Germinal center (tissue), 1 donor: Measurements from ENCODE around the gene AKAP1.

Experiments used
- DNase-seq: peaks from one replicate; pipeline ENCODE4 v3.0.0; 2012; ENCODE audit warnings: mixed read lengths, low spot score

The AKAP1 gene

DNA sequence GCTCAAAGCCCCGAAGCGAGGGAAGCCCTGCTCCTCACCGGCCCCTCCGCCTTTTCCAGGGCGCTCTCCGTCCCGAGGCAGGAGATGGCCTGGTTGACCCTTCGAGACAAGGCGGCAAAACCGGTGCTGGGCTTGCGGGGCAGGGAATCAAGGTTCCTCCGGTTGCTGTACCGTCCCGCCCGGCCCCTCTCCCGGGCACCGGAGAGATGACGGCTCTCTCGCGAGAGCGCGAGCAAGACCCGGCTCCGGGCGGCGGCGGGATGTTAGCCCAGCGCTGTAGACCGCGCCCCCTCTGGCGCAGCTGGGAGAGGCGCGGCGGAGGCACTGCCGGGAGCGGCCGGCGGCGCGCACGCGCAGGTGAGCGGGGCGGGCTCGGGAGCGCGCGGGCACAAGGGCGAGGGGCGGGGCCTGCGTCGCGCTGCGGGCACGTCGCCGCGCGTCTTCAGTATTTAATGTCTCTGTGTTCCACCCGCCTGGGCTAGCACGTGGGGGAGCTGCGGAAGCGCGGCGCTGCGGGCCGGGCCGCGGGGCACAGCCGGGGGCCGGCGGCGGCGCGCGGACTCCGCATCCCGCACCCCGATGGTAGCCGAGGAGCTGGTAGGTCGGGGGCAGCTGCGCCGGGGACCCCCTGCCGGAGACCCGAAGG, at the start of gene AKAP1:
AKAP1 (plus strand) TSS at position 445 of the 646 bp plus-strand sequence. CDS start 20,219 bp downstream, outside the sequence.
- peak; percentile 100 for DNase-seq

DNA sequence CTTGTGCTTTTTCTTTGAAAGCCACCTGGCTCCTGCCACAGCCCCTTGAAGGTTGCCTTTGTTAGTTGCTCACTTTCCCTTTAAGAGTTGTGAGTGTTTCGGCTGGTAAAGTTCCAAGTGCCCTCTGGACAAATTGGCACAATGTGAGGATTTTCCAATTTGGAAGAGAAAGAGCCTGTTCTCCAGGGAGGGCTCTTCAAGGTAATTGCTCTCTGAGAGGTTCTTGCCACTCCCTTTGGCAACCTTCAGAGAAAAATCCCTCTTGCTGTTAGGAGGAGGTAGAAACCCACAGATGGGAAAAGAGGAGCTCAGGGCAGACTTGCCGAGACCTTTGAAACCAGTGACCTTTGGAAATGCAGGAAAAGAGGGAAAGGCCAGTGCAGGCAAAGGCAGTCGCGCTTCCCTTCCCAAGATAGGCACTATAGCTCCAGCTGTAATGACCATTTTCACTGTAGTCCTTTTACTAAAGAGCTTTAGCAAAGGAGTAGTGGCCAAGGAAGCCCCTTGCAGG, 49.0 kb upstream of the AKAP1 start:
- no peak for DNase-seq

GRCh38 chr17:57037411-57037810, 47.6 kb upstream of the AKAP1 start:
- DNase-seq: no peak

GRCh38 chr17:57038486-57038885, 46.6 kb upstream of the AKAP1 start:
- no peak for DNase-seq

DNA sequence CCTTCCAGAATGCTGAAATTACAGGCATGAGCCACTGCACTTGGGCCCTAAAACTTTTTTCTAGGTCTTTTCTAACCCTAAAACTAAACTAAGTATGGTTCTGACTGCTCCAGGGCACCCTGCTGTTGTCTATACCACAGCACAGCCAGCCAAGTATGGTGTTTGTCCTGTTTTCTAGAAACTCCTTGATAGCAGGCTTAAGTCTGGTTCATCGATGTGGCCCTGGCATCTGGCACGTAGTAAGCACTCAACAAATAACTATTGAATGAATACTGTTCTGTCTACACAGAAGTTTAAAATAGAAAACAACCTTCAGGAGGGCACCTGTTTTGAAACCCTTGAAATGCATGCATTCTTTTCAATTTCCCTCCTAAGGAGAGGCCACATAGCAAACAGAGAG, 44.5 kb upstream of the AKAP1 start:
- no peak for DNase-seq

GRCh38 chr17:57043276-57043675, 41.8 kb upstream of the AKAP1 start:
- no peak for DNase-seq

- DNase-seq: no peak
Measured at GRCh38 chr17:57044976-57045867, 39.8 kb upstream of the AKAP1 start.

DNA sequence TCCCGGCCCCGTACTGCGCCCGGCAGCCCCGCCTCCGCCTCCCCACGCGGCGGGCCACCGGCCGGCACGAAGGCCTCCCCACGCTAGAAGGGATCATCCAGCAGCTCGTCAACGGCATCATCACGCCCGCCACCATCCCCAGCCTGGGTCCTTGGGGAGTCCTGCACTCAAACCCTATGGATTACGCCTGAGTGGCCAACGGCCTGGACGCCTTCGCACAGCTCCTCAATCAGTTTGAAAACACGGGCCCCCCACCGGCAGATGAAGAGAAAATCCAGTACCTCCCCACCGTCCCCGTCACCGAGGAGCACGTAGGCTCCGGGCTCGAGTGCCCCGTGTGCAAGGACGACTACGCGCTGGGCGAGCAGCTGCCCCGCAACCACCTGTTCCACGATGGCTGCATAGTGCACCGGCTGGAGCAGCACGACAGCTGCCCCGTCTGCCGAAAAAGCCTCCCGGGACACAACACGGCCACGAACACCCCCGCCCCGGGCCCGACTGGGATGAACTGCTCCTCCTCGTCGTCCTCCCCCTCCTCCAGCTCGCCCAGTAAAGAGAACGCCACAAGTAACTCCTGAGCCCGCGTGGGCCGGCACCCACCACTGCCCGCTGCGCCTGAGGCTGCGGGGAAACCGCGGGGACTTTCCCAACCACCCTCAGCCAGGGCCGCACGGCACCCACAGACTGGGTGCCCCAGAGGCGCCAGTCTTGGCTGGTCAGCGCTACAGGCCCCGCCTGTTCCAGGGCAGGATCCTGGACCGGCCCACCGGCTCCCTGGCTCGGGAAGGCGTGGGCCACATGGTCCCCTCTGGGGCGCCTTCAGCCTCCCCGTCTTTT, 39.0 kb upstream of the AKAP1 start:
- DNase-seq: peak; percentile 60

DNA sequence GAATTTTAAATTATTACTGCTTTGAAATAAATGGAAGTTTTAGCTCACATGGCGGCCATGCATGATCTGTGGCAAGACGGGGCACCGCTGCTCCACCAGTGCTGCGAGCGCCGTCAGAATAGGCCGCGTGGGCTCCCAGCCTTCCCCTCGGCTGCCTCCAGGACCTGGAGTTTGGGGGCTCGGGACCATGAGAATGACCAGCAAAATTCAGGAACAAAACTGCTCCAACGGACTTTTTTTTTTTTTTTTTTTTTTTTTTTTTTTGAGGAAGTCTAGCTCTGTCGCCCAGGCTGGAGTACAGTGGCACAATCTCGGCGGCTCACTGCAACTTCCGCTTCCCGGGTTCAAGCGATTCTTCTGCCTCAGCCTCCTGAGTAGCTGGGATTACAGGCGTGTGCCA, 38.3 kb upstream of the AKAP1 start:
- no peak for DNase-seq

DNA sequence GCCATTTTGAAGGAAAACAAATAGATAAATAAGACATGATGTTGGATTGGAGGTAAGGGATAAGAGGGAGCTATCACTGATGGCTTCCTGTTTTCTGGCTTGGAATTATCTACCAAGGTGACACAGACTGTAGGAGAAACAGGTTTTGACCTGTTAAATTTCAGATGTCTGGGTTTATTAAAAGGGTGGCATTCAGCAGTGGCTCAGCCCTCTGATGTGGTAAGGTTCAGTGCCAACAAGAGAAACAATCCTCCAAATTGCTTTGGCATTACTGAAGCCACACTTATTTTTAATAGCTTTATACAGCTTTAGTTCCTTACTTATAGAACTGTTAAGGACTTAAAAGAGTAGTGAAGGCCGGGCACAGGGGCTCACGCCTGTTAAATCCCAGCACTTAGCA, 37.0 kb upstream of the AKAP1 start:
- DNase-seq: no peak

DNA sequence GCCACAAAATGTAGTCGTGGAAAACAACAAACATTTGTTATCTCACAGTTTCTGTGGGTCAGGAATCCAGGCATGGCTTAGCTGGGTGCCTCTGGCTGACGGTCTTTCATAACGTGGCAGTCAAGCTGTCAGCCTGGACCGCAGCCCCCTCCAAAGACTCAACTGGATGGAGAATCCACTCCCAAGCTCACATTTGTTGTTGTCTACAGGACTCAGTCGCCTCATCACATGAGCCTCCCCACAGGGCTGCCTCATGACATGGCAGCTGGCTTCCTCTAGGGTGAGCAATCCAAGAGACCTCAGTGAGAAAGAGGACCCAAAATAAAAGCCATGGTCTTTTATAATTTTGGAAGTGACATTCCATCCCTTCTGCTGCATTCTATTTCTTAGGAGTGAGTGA, 34.7 kb upstream of the AKAP1 start:
- DNase-seq: no peak

DNA sequence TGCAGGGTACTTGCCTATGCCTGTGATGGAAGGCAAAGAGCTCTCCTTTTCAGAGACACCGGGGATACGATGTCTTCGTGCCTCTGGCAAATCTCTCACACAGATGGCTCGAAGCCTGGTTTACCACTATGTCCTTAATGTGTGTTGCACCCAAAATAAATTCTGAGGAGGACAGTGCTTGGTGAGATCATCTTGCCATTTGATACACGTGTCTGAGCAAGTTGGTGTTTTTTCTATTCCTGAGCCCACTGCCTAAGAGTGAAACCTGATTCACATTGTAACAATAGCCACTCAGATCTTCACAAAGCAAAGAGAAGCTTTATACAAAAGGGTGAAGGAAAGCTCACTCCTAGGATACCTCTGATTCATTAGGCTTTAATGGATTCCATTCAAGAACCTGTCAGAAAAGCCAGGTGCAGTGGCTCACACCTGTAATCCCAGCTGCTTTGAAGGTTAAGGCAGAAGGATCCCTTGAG, 33.1 kb upstream of the AKAP1 start:
- no peak for DNase-seq

DNA sequence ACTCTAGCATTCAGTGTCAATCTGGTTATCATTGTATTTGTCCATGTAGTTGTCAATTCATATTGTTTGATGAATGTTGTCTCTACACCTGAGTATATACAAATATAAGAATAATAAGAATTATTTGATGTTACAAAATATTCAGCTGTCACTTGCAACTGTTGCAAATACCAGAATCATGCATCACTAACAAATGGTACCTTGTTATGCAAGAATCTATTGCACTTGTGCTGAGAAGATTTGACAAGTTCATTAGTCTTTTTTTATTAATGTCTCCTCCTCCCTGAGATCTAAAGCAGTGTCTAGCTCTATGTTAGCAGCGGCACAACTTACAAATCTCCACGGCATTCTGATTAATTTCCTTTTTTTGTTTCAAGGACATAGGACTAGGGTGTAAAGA, 22.2 kb upstream of the AKAP1 start:
- DNase-seq: no peak

- no peak for DNase-seq
Measured at GRCh38 chr17:57067162-57067561, 17.9 kb upstream of the AKAP1 start.

- no peak for DNase-seq
Measured at GRCh38 chr17:57067781-57068180, 17.3 kb upstream of the AKAP1 start.

DNA sequence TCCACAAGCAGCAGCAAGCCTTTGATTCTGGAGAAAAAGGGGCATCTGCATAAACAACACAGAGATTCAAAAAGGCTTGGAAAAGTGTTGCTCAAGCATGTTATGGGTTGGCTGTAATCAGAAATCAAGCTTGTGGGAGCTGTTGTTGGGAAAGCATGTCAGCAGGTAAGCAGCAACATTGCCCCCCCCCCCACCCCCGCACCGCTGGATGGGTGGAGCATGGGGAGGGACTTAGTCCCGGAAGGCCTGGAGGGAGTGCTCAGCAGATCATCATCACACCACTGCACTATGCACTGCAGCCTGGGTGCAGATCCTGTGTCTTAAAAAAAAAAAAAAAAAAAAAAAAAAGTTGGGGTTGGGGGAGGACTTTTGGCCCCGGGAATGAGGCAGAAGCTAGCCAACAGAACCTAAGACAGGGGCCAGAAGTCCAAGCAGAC, 16.8 kb upstream of the AKAP1 start:
- DNase-seq: no peak

GRCh38 chr17:57068707-57069106, 16.3 kb upstream of the AKAP1 start:
- DNase-seq: no peak

DNA sequence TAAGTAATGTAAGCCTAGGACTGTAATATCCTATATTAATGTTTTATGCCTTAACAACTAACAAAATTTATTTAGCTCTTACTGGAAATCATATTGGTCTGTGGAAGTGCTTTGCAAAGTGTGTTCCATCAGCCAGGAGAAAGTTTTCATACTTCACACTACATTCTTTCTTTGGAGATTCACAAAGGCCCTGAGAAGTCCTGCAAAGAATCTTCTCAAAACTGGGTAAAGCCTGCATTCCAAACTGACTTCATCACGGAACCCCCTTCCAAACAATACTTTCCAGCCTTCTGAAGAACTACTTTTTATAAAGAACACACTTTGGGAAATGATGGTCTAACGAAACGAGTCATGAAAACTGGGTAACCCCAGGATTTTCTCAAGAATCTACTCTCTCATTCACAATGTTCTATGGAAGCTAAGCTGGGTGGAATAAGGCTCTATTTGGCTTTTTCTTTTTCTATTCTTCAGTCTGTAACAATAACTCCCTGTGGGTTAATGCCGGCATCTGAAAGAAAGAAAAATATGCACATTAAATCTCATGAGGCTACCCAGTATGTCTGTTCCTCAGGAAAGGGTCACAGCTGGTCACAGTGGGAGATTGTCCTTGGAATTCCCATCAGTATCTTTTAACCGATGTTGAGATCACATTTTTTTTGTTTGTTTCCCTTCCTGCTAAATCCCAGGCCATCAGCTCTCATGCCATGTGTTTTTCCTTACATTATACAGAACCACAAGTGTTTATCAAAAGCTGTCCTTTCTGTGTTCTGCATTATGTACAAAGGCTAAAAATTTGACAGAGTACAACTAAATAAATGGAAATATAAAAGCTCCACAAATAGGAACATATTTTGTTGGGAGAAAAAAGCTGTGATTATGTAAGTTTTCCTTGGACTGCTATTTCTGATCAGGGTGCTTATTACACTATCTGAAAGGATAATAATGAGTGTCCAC, 12.8 kb upstream of the AKAP1 start:
- DNase-seq: no peak

DNA sequence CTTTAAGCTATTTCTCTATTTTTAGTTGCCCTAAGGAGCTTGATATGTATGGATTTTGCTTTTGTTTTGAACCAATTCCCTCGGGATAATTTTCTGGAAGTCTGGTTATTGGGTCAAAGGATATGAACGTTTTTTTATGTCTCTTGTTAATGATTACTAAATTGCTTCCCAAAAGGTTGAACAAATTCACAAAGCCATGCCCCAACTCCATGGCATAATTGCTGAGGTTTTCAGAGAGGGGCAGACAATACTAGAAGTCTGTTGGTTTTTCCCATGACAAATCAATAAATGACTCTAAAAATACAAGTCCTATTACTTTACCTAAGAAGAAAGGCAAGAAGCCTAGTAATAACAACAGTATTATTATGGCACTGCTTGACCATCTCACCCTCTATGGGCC, 11.4 kb upstream of the AKAP1 start:
- no peak for DNase-seq

DNA sequence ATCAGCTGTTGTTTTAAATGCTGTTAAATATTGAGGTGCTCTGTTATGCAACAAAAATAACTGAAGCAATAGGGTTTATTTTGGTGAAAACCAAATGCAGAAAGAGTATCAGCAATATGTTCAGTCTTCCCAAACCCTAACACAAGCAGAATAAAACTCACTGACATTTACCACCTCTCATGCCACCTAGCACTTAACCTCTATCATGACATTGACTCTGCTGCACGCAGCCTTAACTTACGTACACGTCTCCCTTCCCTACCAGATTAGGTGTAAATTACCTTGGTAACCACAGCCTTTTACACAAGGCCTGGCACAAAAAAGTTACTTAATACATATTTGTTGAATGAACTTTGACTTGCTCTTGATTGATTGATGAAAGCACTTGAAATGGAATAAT, 9.9 kb upstream of the AKAP1 start:
- no peak for DNase-seq

GRCh38 chr17:57075785-57076184, 9.3 kb upstream of the AKAP1 start:
- DNase-seq: no peak
